C4-2B (cell line): Measurements from ENCODE around the gene ZNF813.
"Not testable (repeated sequence)": the region's sequence is repeated elsewhere in the genome, so short reads cannot be mapped to it uniquely, and the experiment has no call there.

Experiments
- ZFX ChIP-seq: fragments of 450-650 bp; IDR thresholded peaks from 2 replicates; pipeline ENCODE4 v1.6.1; 2017
- TF ChIP-seq, protein P1 (sequence below): fragments of 450-650 bp; conservative IDR thresholded peaks from 2 replicates; pipeline ENCODE4 v1.5.1; 2017; ENCODE audit warnings: mild to moderate bottlenecking

DNA sequence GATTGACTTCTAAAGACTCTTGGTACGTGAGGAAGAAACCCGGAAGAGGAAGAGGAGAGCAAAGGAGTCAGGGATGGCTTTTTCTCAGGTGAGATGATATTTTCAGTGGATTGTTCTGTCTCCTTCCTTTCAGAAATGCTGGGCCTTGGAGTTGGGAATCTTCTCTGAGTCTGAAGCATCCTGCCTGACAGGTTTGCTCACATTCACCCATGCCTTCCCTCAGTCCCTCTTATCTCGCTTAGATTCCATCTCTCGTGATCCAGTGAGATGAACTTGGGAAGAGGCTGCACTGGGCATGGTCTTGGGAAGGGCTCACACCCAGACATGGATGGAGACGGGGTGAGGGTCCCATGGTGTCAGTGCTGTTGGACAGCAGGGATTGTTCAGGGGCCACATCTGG is 20.3 kb upstream of the ZNF813 start:
- TF ChIP-seq, protein P1, sequence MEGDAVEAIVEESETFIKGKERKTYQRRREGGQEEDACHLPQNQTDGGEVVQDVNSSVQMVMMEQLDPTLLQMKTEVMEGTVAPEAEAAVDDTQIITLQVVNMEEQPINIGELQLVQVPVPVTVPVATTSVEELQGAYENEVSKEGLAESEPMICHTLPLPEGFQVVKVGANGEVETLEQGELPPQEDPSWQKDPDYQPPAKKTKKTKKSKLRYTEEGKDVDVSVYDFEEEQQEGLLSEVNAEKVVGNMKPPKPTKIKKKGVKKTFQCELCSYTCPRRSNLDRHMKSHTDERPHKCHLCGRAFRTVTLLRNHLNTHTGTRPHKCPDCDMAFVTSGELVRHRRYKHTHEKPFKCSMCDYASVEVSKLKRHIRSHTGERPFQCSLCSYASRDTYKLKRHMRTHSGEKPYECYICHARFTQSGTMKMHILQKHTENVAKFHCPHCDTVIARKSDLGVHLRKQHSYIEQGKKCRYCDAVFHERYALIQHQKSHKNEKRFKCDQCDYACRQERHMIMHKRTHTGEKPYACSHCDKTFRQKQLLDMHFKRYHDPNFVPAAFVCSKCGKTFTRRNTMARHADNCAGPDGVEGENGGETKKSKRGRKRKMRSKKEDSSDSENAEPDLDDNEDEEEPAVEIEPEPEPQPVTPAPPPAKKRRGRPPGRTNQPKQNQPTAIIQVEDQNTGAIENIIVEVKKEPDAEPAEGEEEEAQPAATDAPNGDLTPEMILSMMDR, result not testable (repeated sequence)
- not testable (repeated sequence) for TF ChIP-seq ZFX
